ENCODE results near the gene ITGB6. TPM values are rescaled to one million over a fixed set of nuclear protein-coding genes. Genes with fewer than 3 reads are reported as not detected.
"Not testable (repeated sequence)": the region's sequence is repeated elsewhere in the genome, so short reads cannot be mapped to it uniquely, and the experiment has no call there.

Gene ITGB6
- total RNA-seq, 1 donor from 2014 or later, result 0.18 TPM

- ATAC-seq, result no peak
Observed at GRCh38 chr2:160197587-160197986, 2.5 kb downstream of the ITGB6 start.

GRCh38 chr2:160194946-160195345 lies 5.1 kb downstream of the ITGB6 start:
- ATAC-seq, result no peak
- no peak for DNase-seq (ENCODE audit: low spot score)

More at GRCh38 chr2:160197587-160197986, 2.5 kb downstream of the ITGB6 start:
- DNase-seq (ENCODE audit: low spot score), result no peak

- no peak for ATAC-seq
Observed at GRCh38 chr2:160194351-160194750, 5.7 kb downstream of the ITGB6 start.

GRCh38 chr2:160181146-160181836 lies 18.8 kb downstream of the ITGB6 start:
- not testable (repeated sequence) for ATAC-seq; DNase-seq (ENCODE audit: low spot score)

More at GRCh38 chr2:160194351-160194750, 5.7 kb downstream of the ITGB6 start:
- DNase-seq (ENCODE audit: low spot score), result no peak

GRCh38 chr2:160180690-160181089 lies 19.4 kb downstream of the ITGB6 start:
- not testable (repeated sequence) for ATAC-seq; DNase-seq (ENCODE audit: low spot score)

GRCh38 chr2:160180172-160180571 lies 19.9 kb downstream of the ITGB6 start:
- DNase-seq (ENCODE audit: low spot score), result no peak
- ATAC-seq, result no peak

GRCh38 chr2:160175169-160176134 lies 24.6 kb downstream of the ITGB6 start:
- DNase-seq (ENCODE audit: low spot score) (no peak), ATAC-seq (no peak)

GRCh38 chr2:160174322-160174721 lies 25.8 kb downstream of the ITGB6 start:
- DNase-seq (ENCODE audit: low spot score) (no peak), ATAC-seq (no peak)

- no peak for DNase-seq (ENCODE audit: low spot score)
- ATAC-seq, result no peak
Observed at GRCh38 chr2:160169988-160170387, 30.1 kb downstream of the ITGB6 start.

- ATAC-seq (no peak), DNase-seq (ENCODE audit: low spot score) (no peak)
Observed at GRCh38 chr2:160169471-160169870, 30.6 kb downstream of the ITGB6 start.

GRCh38 chr2:160168878-160169277 lies 31.2 kb downstream of the ITGB6 start:
- DNase-seq (ENCODE audit: low spot score) (no peak), ATAC-seq (no peak)

GRCh38 chr2:160167089-160167740 lies 32.9 kb downstream of the ITGB6 start:
- ATAC-seq, result no peak
- DNase-seq (ENCODE audit: low spot score), result no peak

GRCh38 chr2:160165996-160166395 lies 34.1 kb downstream of the ITGB6 start:
- DNase-seq (ENCODE audit: low spot score) (no peak), ATAC-seq (no peak)

GRCh38 chr2:160165081-160165480 lies 35.0 kb downstream of the ITGB6 start:
- ATAC-seq, result no peak
- DNase-seq (ENCODE audit: low spot score), result no peak

- ATAC-seq, result no peak
Observed at GRCh38 chr2:160157861-160158829, 41.9 kb downstream of the ITGB6 start.

GRCh38 chr2:160156665-160157064 lies 43.4 kb downstream of the ITGB6 start:
- DNase-seq (ENCODE audit: low spot score), result no peak
- no peak for ATAC-seq

More at GRCh38 chr2:160157861-160158829, 41.9 kb downstream of the ITGB6 start:
- no peak for DNase-seq (ENCODE audit: low spot score)

- no peak for ATAC-seq
Observed at GRCh38 chr2:160156100-160156499, 44.0 kb downstream of the ITGB6 start.

GRCh38 chr2:160148419-160148818 lies 51.7 kb downstream of the ITGB6 start:
- not testable (repeated sequence) for ATAC-seq; DNase-seq (ENCODE audit: low spot score)

More at GRCh38 chr2:160156100-160156499, 44.0 kb downstream of the ITGB6 start:
- no peak for DNase-seq (ENCODE audit: low spot score)

- ATAC-seq (no peak), DNase-seq (ENCODE audit: low spot score) (no peak)
Observed at GRCh38 chr2:160145471-160145870, 54.6 kb downstream of the ITGB6 start.

Measured in left lobe of liver (tissue), 2 donors.